GM19324 (cell line): ENCODE results near the gene KBTBD13.
A peak's percentile ranks its signal among the peaks of the same experiment; 100 is the strongest.
"Not testable (repeated sequence)": the region's sequence is repeated elsewhere in the genome, so short reads cannot be mapped to it uniquely, and the experiment has no call there.

Experiments
- ATAC-seq: cut with Tn5 transposase; IDR thresholded peaks from one replicate; pipeline ENCODE4 v1.9.1; 2021; ENCODE audit warnings: mild to moderate bottlenecking, moderate library complexity; ENCODE audit not compliant: unreplicated experiment, low FRiP score

The KBTBD13 gene

DNA sequence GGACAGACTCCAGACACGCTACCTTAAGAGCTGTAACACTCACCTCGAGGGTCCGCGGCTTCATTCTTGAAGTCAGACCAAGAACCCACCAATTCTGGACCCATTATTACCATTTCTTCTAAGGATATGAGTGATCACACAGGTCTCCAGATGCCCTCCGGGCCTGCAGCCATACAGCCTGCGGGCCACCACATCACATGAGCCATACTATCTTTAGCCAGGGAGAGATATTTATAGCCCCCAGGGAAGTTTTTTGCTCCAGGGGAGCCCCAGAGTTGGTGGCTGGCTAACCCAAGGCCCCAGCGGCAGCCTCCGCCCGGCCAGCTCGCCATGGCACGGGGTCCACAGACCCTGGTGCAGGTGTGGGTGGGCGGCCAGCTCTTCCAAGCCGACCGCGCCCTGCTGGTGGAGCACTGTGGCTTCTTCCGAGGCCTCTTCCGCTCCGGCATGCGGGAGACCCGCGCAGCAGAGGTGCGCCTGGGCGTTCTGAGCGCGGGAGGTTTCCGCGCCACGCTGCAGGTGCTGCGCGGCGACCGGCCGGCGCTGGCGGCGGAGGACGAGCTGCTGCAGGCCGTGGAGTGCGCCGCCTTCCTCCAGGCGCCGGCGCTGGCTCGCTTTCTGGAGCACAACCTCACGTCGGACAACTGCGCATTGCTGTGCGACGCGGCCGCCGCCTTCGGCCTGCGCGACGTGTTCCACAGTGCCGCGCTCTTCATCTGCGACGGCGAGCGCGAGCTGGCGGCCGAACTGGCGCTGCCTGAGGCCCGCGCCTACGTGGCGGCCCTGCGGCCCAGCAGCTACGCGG lies at the start of gene KBTBD13:
TSS of gene KBTBD13 (plus strand) at position 261 of the 805 bp plus-strand sequence. CDS start at position 331, 70 bp downstream.
- no peak for ATAC-seq

DNA sequence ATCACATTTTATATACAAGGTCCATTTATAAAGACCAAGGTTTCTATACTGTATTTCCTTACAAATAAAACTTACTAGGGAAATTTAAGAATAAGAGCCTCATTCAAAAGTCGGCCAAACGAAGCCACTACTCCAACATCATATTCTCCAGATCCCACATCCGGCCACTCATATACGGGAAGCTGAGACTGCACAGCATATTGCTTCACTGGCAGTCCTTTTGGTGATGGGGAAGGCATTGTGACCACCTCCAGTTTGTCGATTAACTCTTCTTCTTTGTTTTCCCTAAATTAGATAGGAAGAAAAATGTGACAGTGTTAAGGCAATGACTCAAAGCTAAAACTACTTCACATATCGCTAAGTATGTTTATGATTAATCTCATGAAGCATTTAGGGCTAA lies 49.8 kb upstream of the KBTBD13 start:
- no peak for ATAC-seq

DNA sequence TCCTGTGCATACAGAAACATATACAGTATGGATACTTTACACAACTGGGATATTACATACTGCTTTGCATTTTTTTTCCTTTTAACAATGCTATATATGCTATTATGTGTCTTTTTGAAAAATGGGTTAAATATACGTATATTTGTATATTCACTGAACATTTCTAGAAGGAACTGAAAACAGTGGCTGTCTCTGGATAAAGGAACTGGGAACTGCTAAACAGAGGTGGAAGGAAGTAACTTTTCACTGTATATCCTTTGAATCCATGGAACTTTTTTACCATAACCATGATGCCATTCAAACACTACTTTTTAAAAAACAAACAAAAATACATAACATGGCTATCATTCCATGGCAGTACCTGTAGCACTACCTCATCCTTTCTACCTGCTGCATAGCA lies 49.0 kb upstream of the KBTBD13 start:
- ATAC-seq, result no peak

DNA sequence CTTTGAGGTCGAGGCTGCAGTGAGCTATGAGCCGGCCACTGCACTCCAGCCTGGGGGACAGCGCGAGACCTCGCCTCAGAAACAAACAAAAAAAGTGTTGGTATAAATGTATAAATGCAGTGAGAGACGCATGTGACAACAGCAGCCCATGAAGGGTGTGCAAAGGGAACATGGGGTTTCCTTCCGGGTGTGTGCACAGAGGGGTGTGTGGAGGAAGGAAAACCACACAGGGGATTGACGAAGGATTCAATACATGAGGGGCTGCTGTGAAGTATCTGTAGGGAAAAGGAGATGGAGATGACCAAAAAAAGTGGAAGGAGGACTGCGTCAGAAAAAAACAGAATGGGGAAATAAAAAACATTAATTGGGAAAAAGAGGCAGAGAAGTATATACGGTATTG lies 48.2 kb upstream of the KBTBD13 start:
- no peak for ATAC-seq

DNA sequence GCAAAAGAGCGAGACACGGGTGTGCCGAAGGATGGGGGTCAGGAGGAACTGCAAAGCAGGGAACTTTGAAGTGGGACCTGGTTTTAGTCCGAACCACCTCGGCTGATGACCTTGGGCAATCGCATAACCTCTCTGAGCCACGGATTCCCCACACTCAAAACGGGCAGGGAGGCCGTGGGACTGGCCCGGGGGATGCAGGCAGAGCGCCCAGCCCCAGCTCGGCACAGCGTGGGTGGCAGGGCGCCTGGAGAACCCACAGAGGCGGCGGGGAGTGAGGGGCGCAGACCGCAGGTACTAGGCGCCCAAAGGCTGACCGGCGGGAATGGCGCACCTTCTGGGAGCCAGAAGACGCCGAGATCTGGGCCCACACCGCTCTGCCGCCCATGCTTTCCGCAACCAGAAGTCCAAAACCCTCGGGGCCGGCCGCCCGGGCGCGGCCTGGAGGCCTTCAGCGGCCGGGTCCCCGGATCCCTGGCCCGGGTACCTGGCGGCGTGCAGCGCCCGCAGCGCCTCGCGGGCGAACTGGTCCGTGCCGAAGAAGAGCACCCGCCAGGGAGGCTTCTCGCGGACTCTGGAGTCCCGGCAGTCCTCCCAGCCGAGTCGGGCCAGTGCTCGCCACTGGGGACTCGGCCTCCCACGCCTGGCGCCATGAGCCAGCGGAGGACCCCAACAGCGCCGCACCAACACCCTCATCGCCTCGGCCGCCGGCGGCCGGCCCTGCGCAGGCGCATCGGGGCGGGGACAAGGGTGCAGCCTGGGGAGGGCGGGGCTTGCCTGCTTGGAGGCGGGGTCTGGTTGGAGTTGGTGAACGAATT lies 47.4 kb upstream of the KBTBD13 start, which contains the start of gene MTFMT:
TSS of gene MTFMT (minus strand) at position 719 of the 815 bp plus-strand sequence. CDS start at position 693, 26 bp downstream.
- peak; percentile 79 for ATAC-seq

DNA sequence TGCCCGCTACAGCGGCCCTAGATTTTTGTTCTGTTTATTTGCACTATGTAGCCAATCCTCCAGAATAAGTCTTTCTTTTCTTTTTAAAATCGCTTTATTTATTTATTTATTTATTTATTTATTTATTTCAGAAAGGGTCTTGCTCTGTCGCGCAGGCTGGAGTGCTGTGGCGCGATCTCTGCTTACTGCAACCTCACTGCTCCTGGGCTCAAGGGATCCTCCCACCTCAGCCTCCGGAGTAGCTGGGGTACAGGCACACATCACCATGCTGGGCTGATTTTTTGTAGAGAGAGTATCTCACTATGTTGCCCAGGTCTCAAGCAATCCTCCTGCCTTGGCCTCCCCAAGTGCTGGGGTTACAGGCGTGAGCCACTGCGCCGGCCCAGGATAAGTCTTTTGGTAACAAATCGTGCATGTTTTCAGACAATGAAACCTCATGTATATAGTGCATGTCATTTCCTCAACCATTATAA lies 46.8 kb upstream of the KBTBD13 start:
- no peak for ATAC-seq

DNA sequence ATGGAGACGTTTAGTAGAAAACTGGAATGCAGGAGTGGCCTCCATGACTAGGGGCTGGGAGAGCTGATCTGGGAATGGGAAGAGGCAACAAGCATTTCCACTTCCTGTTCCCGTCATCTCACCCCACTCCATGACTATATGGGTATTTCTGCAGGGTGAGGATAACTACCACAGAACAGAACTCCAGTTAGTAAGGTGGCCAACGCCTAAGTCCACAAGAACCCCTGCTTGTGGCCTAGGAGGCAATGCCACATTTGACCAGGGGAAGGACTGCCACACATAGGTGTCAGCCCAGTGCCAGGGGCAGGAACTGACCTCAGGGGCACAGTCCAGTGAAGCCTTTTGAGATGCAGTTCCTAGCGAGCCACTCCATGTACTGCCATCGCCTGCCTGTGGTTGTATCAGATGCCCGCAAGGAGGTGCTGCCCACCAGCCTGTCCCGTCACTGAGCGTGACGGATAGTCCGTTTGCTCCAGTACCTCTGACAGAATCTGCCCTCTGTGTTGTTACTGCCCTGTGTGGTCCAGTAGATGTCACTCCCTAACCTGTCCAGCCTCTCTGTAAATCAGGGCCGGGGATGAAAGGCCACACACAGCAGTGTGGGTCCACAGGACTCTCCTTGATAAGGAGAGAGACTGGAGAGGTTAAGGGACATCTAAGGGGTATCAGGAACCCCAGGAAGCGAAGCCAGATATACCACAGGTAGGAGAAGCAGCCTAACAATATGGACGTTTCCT lies 43.6 kb upstream of the KBTBD13 start:
- ATAC-seq, result no peak

DNA sequence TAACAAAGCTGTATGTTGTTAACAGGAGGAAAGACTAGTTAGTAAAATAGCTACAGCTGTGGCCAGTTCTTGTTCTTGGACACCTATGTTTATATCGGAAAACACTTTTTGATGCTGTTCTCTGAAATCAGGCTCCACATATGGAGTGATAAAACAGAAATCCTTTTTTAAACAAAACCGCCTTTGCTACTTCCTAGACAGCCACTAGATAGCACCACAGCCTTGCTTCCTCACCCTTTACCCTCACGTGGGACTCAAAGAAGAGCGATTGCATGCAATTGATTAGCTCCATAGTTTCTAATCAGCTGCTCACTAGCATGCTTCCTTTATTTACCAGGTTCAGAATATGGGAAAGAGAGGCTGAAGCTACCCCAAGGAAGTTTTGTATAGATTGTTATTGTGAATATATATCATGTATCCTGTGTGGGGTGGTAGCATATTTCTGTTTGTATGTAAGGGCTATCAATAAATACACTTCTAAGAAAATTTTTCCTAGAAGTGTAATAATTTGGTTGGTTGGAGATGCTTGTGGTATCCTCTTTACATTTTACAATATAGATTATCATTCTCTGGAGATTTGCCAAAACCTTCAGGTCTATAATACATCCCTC lies 42.8 kb upstream of the KBTBD13 start:
- no peak for ATAC-seq

DNA sequence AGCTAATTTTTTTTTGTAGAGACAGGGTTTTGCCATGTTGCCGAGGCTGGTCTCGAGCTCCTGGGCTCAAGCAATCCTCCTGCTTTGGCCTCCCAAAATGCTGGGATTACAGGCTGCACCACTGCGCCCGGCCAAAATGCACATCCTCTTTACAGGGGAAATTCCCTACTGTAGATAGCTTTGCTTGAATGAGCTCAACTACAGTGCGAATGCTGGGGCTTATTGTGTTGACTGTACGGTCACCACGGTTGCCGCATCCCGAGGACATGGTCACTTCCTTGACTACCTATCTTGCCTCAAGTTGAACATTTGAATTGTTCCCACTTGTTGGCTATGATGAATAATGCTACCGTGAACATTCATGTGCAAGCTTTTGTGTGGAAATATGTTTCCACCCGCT lies 41.8 kb upstream of the KBTBD13 start:
- ATAC-seq, result no peak

DNA sequence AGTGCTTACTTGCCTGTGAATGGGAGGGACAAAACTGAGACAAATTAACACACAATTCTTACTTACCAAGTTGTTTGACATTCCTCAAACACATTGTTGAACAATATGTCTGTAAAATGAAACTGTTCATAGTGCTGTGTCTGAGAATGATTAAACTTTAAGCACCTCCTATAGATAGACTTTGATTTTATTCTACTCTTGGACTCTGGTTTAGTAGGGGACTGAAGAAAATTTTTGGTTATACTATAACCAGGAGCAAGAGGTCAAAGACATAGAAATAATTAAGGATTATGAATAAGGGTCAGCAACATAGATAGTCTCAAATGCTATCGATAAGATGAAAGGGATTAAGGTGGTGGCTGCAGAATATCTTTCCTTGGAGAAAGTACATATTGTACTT lies 39.2 kb upstream of the KBTBD13 start:
- ATAC-seq, result no peak

DNA sequence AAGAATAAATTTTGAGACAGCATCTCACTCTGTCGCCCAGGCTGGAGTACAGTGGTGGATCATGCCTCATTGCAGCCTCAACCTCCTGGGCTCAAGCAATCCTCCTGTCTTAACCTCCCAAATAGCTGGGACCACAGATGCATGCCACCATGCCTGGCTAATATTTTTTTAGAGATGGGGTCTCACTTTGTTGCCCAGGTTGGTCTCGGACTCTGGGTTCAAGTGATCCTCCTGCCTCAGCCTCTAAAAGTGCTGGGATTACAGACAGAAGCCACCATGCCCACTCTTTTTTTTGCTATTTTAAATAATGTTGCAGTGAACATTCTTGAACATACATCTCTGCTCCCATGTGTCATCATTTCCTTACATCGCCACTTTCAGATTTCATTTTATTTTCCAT lies 38.1 kb upstream of the KBTBD13 start:
- no peak for ATAC-seq

DNA sequence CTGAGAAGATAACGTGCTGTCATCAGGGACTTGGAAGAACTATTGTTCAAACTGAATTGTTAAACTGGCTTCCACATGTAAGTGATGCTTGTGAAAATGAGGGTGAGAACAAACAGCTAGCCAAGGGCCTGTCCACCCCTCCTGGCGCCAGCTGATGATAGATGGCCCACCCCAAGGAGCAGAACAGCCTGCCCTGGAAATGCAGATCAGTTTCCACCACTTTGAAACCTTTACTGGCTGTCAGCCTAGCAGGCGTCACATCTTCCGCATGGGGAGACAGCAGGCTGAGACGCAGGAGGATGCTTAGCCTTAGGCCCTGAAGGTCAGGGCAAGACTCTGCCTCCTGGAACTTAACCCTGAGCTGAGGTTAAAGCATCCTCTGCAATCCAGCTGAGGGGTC lies 37.7 kb upstream of the KBTBD13 start:
- ATAC-seq, result no peak

DNA sequence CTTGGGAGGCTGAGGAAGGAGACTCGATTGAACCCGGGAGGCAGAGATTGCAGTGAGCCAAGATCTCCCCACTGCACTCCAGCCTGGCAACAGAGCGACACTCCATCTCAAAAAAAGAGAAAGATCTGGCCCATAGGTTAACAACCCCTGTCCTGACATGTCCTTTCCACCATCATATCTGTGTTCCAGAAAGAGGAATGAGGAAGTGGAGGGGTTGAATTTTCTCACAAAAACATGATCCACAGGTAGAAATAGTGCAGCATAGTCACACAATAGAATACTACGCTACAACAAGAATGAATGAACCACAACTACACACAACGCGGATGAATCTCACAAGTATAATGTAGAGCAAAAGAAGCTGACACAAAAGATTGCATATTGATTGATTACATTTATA lies 36.1 kb upstream of the KBTBD13 start:
- ATAC-seq, result no peak

DNA sequence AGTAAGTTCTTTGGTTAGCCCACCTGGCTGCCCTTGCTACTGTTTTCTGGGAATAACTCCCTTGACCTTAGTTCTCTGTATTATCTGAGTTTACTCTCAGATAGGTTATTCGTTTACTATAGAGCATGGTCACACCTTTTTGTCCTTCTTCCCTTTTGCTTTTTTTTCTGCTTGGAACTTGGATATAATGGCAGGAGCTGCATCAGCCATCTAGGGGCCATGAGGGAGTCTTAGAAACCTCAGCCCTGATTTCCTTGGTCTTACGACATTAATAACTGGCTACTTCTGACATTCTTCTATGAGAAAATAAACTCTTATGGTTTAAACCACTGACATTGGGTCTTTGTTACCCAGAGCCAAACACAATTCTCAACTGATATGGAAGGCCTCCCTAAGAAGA lies 34.8 kb upstream of the KBTBD13 start:
- ATAC-seq, result no peak

DNA sequence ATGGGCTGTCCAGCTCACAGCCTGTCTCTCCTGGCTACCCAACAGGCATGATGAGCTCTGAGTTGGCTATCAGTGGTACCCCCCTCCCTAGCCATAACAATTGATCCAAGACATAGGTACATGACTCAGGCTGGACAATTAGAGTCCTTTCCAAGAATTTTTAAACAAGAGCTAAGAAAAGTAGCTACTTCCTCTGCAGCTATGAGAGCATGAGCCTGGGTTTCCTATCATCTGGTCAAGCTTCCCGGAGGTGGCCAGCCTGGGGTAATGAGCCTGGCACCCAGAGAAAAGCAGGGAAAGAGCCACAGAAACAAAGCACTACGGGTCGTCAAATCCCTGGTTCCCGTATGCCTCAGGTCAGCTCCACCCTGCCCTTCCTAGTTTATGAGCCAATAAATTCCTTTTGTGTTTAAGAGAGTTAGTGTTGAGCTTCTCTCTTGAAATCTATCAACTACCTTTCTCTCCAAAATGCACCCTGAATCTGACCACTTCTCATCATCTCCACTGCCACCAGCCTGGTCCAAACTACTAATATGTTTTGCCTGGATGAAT lies 33.7 kb upstream of the KBTBD13 start:
- ATAC-seq, result no peak

DNA sequence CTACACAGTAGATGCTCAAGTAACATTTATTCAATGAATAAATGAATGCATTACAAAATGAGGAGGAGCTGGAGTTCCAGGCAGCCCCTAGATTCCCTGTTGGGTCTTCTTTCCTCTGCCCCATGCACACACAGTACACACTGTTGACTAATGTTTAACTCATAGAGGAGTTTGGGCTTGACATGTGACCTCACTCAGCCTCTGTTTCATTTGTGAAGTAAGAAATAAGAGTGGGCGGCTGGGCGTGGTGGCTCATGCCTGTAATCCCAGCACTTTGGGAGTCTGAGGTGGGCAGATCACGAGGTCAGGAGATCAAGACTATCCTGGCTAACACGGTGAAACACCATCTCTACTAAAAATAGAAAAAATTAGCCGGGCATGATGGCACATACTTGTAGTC lies 32.3 kb upstream of the KBTBD13 start:
- ATAC-seq, result not testable (repeated sequence)

DNA sequence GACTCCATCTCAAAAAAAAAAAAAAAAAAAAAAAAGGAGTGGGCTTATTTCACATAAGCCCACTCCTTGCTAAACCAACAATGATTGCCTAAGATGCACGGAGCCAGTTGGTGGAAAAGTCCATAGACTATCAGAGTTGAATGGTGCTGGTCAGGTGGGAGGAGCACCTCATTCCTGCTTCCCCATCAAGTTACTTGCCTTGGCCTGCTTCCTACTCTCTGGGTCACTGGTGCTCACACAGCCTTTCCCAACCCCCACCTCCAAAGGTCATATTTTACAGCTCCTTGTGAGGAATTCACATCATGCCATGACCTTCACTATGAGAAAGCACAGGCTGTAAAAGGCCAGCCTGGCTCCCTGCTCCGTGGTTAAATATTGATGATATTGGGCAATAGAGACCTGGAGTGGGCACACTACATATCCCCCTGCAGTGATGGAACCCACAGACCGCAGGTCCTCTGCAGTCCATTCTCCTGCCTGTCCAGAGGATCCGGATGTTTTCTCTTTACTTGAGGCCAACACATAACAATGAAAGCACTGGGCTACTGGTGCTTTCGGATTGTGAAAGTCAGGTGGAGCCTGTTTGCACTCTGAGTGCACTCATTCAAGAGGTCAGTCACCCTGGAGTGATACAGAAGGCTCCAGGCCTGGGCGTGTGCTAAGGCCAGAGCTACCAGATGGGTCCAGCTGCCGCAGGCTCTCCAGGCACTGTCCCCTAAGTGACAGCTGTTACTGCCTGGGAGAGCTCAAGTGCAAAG lies 31.6 kb upstream of the KBTBD13 start, which contains the start of gene SLC51B:
TSS of gene SLC51B (plus strand) at position 664 of the 758 bp plus-strand sequence. CDS start 4,618 bp downstream, outside the sequence.
- ATAC-seq, result no peak

DNA sequence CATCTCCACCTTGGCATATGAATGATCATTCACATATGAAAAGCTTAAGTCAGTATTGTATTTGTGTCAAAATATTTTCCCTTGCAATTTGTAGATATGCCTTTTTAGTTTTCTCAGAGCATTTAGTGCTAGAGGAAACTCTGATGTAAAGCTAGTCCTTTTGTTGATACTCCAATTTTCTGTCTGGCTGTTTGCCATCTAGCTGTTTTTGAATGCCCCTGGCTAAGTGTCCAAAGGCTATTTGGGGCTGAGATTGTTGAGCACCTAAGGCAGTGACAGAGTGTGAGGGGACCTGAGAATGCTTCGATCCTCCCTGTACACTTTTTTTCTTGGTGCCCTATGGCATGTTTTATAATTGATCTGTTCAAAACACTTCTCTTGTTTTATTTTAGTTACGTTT lies 28.3 kb upstream of the KBTBD13 start:
- no peak for ATAC-seq

DNA sequence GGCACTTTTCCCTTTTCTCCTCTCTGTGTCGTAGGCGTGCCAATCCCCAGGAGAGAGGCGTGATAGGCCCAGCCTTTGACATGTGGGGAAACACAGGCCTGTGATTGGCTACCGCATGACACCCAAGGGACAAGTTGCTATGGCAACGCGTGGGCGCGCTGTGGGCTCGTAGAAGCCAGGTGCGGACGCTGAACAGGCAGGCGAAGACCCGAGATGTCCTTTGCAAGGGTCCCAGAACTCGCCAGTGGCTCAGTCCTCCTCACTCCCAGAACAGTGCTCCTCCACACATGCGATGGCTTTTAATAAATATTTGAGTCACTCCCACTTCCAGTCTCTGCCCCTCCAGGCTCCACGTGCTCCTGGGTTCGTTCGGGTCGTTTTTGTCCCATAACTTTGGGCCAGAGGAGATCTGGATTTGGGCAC lies 27.1 kb upstream of the KBTBD13 start:
- ATAC-seq, result peak; percentile 81
